Mesendoderm (in vitro differentiated cells): Measurements from ENCODE around the gene FTO.
"Not testable (repeated sequence)": the region's sequence is repeated elsewhere in the genome, so short reads cannot be mapped to it uniquely, and the experiment has no call there.

Experiments used
- DNase-seq: peaks from one replicate; pipeline ENCODE4 v3.0.0; 2013
- H2AK5ac ChIP-seq: 2 replicates; pipeline ENCODE4 v1.6.1; 2013; ENCODE audit warnings: low read length, inconsistent platforms
- H2BK120ac ChIP-seq: 2 replicates; pipeline ENCODE4 v1.6.1; 2013; ENCODE audit warnings: low read depth, mild to moderate bottlenecking, low read length, moderate library complexity, mixed read lengths
- H2BK15ac ChIP-seq: replicated peaks from 2 replicates; pipeline ENCODE4 v1.6.1; 2013; ENCODE audit warnings: low read depth, mild to moderate bottlenecking, moderate library complexity
- H2BK5ac ChIP-seq: 2 replicates; pipeline ENCODE4 v1.6.1; 2013; ENCODE audit warnings: low read length, inconsistent platforms
- H3K18ac ChIP-seq: 2 replicates; pipeline ENCODE4 v1.6.1; 2013; ENCODE audit warnings: mild to moderate bottlenecking, low read length, mixed read lengths
- H3K23ac ChIP-seq: one replicate; pipeline ENCODE4 v1.6.1; 2013; ENCODE audit warnings: low read length
- H3K27ac ChIP-seq: 2 replicates; pipeline ENCODE4 v1.5.1; 2013; ENCODE audit warnings: low read depth, mild to moderate bottlenecking, inconsistent platforms, low read length, moderate library complexity
- H3K27me3 ChIP-seq: 2 replicates; pipeline ENCODE4 v1.6.1; 2013; ENCODE audit warnings: low read length, control low read depth, mild to moderate bottlenecking, inconsistent platforms; ENCODE audit not compliant: insufficient read depth, poor library complexity
- H3K36me3 ChIP-seq: 2 replicates; pipeline ENCODE4 v1.6.1; 2013; ENCODE audit warnings: low read length, inconsistent platforms; ENCODE audit not compliant: control insufficient read depth, insufficient read depth
- H3K4ac ChIP-seq: one replicate; pipeline ENCODE4 v1.6.1; 2013; ENCODE audit warnings: low read depth, mild to moderate bottlenecking, low read length, moderate library complexity
- H3K4me1 ChIP-seq: 2 replicates; pipeline ENCODE4 v1.6.1; 2013; ENCODE audit warnings: low read depth, low read length, inconsistent platforms; ENCODE audit not compliant: control insufficient read depth
- H3K4me2 ChIP-seq: 2 replicates; pipeline ENCODE4 v1.6.1; 2013; ENCODE audit warnings: low read length
- H3K4me3 ChIP-seq: 2 replicates; pipeline ENCODE4 v1.5.1; 2013; ENCODE audit warnings: mild to moderate bottlenecking, low read length
- H3K56ac ChIP-seq: one replicate; pipeline ENCODE4 v1.6.1; 2013; ENCODE audit warnings: low read length
- H3K79me1 ChIP-seq: 2 replicates; pipeline ENCODE4 v1.6.1; 2013; ENCODE audit warnings: low read length, inconsistent platforms
- H3K79me2 ChIP-seq: 2 replicates; pipeline ENCODE4 v1.6.1; 2013; ENCODE audit warnings: mild to moderate bottlenecking, low read length; ENCODE audit not compliant: control insufficient read depth, insufficient read depth
- H3K9ac ChIP-seq: 2 replicates; pipeline ENCODE4 v1.6.1; 2013; ENCODE audit warnings: low read length, inconsistent platforms
- H4K5ac ChIP-seq: one replicate; pipeline ENCODE4 v1.6.1; 2013; ENCODE audit warnings: low read length
- H4K8ac ChIP-seq: one replicate; pipeline ENCODE4 v1.6.1; 2013; ENCODE audit warnings: low read depth, mild to moderate bottlenecking, control low read depth, low read length, moderate library complexity
- WGBS: extraction: QIAGEN DNeasy Blood & Tissue Kit; methylation state at CpG from one replicate; pipeline ENCODE4 v1.1.7; 2013; ENCODE audit warnings: low lambda C conversion rate, missing lambda C conversion rate; ENCODE audit not compliant: insufficient coverage; ENCODE audit errors: extremely low coverage; 5-methylcytosine and 5-hydroxymethylcytosine counted together

Gene FTO

GRCh38 chr16:53843084-53843483, 139.1 kb downstream of the FTO start:
- Histone ChIP-seq H3K27me3 (no peaks in the 10 kb centered on the region), H2BK120ac (no peak overlapping the region), H3K4ac (no peak overlapping the region), H3K56ac (no peak overlapping the region), H3K23ac (no peak overlapping the region), H3K4me2 (no peak overlapping the region), H2AK5ac (no peak overlapping the region), H3K4me3 (no peak overlapping the region), H3K4me1 (no peaks in the 10 kb centered on the region), H3K79me2 (no peaks in the 10 kb centered on the region), H3K27ac (no peak overlapping the region), H3K79me1 (no peaks in the 10 kb centered on the region), H2BK5ac (no peak overlapping the region), H4K8ac (no peak overlapping the region), H4K5ac (no peak overlapping the region), H3K36me3 (no peaks in the 10 kb centered on the region), H3K9ac (no peak overlapping the region), H2BK15ac (no peak overlapping the region), H3K18ac (no peak overlapping the region)
- no peak for DNase-seq
- no CpG with 5 or more reads among the region's 1 CpG for WGBS

- no peaks in the 10 kb centered on the region for H3K27me3 ChIP-seq
- no peak overlapping the region for H4K5ac ChIP-seq
- no peaks in the 10 kb centered on the region for H3K79me2 ChIP-seq
- H3K36me3 ChIP-seq: no peaks in the 10 kb centered on the region
- H3K18ac ChIP-seq: no peak overlapping the region
- no CpG with 5 or more reads among the region's 3 CpGs for WGBS
- H3K4me2 ChIP-seq: no peak overlapping the region
- H2AK5ac ChIP-seq: no peak overlapping the region
- H3K23ac ChIP-seq: no peak overlapping the region
- H3K27ac ChIP-seq: no peak overlapping the region
- no peak for DNase-seq
- H2BK120ac ChIP-seq: no peak overlapping the region
- no peak overlapping the region for H3K4ac ChIP-seq
- H3K9ac ChIP-seq: no peak overlapping the region
- no peaks in the 10 kb centered on the region for H3K79me1 ChIP-seq
- no peak overlapping the region for H3K56ac ChIP-seq
- H2BK5ac ChIP-seq: no peak overlapping the region
- no peaks in the 10 kb centered on the region for H3K4me1 ChIP-seq
- H2BK15ac ChIP-seq: no peak overlapping the region
- no peak overlapping the region for H4K8ac ChIP-seq
- H3K4me3 ChIP-seq: no peak overlapping the region
Measured at GRCh38 chr16:53844804-53845203, 140.8 kb downstream of the FTO start.

- not testable (repeated sequence) for H3K4me2 ChIP-seq, H3K18ac ChIP-seq, H3K27ac ChIP-seq, H3K23ac ChIP-seq, H3K79me2 ChIP-seq, H2BK5ac ChIP-seq, H3K36me3 ChIP-seq, H3K56ac ChIP-seq, DNase-seq, H3K79me1 ChIP-seq, H2BK120ac ChIP-seq, H2AK5ac ChIP-seq, H4K5ac ChIP-seq, H3K4me3 ChIP-seq, H3K27me3 ChIP-seq, H3K4me1 ChIP-seq, H2BK15ac ChIP-seq, H3K9ac ChIP-seq, H3K4ac ChIP-seq, H4K8ac ChIP-seq
- WGBS: no CpG with 5 or more reads among the region's 5 CpGs
Measured at GRCh38 chr16:53846549-53846948, 142.6 kb downstream of the FTO start.

GRCh38 chr16:53846971-53847370, 143.0 kb downstream of the FTO start:
- Histone ChIP-seq H3K9ac (no peak overlapping the region), H4K5ac (no peak overlapping the region), H3K79me2 (no peaks in the 10 kb centered on the region), H3K79me1 (no peaks in the 10 kb centered on the region), H2AK5ac (no peak overlapping the region), H3K56ac (no peak overlapping the region), H3K18ac (no peak overlapping the region), H3K4me1 (no peaks in the 10 kb centered on the region), H3K4me3 (no peak overlapping the region), H2BK5ac (no peak overlapping the region), H3K23ac (no peak overlapping the region), H3K36me3 (no peaks in the 10 kb centered on the region), H3K4ac (no peak overlapping the region), H2BK120ac (no peak overlapping the region), H4K8ac (no peak overlapping the region), H2BK15ac (no peak overlapping the region), H3K27ac (no peak overlapping the region), H3K27me3 (no peaks in the 10 kb centered on the region), H3K4me2 (no peak overlapping the region)
- DNase-seq: no peak
- no CpG with 5 or more reads among the region's 6 CpGs for WGBS

- H3K79me1 ChIP-seq: no peaks in the 10 kb centered on the region
- H3K56ac ChIP-seq: no peak overlapping the region
- H3K27me3 ChIP-seq: no peaks in the 10 kb centered on the region
- H3K23ac ChIP-seq: no peak overlapping the region
- H2BK5ac ChIP-seq: no peak overlapping the region
- H4K5ac ChIP-seq: no peak overlapping the region
- no peak overlapping the region for H3K18ac ChIP-seq
- no peaks in the 10 kb centered on the region for H3K79me2 ChIP-seq
- no peaks in the 10 kb centered on the region for H3K36me3 ChIP-seq
- no peak overlapping the region for H2BK15ac ChIP-seq
- no peak overlapping the region for H3K27ac ChIP-seq
- WGBS: no CpG with 5 or more reads among the region's 3 CpGs
- H3K9ac ChIP-seq: no peak overlapping the region
- H3K4me3 ChIP-seq: no peak overlapping the region
- DNase-seq: no peak
- H2BK120ac ChIP-seq: no peak overlapping the region
- H3K4me1 ChIP-seq: no peaks in the 10 kb centered on the region
- H4K8ac ChIP-seq: no peak overlapping the region
- H2AK5ac ChIP-seq: no peak overlapping the region
- H3K4me2 ChIP-seq: no peak overlapping the region
- H3K4ac ChIP-seq: no peak overlapping the region
Measured at GRCh38 chr16:53848277-53848942, 144.5 kb downstream of the FTO start.

GRCh38 chr16:53848950-53849349, 145.0 kb downstream of the FTO start:
- Histone ChIP-seq H2BK5ac (no peak overlapping the region), H3K79me2 (no peaks in the 10 kb centered on the region), H3K18ac (no peak overlapping the region), H3K36me3 (no peaks in the 10 kb centered on the region), H3K23ac (no peak overlapping the region), H4K8ac (no peak overlapping the region), H3K4ac (no peak overlapping the region), H3K56ac (no peak overlapping the region), H4K5ac (no peak overlapping the region), H3K27me3 (no peaks in the 10 kb centered on the region), H3K27ac (no peak overlapping the region), H3K9ac (no peak overlapping the region), H3K4me3 (no peak overlapping the region), H2AK5ac (no peak overlapping the region), H3K4me2 (no peak overlapping the region), H3K79me1 (no peaks in the 10 kb centered on the region), H2BK120ac (no peak overlapping the region), H2BK15ac (no peak overlapping the region), H3K4me1 (no peaks in the 10 kb centered on the region)
- no CpG with 5 or more reads among the region's 1 CpG for WGBS
- no peak for DNase-seq
